ENCODE measurements around the gene FGF11.

- no peak for TF ChIP-seq EZH2 (IDR thresholded peaks at IDR 0.05; ENCODE audit: low read length, missing control alignments)
- TF ChIP-seq CTCF (conservative IDR thresholded peaks at IDR 0.05 in 1 of 2, IDR thresholded peaks at IDR 0.05 in 1 of 2; ENCODE audit: low read depth in 1 of 2, low read length in 2 of 2): no peak
These were observed 23.5 kb upstream of the FGF11 start for GRCh38 chr17:7415784-7416183.
